DMS 273 (cell line): Measurements from ENCODE around the gene INPP5E.
"Not testable (repeated sequence)": the region's sequence is repeated elsewhere in the genome, so short reads cannot be mapped to it uniquely, and the experiment has no call there.

Experiments used
- DNase-seq: peaks from one replicate; lab custom pipeline; 2025; ENCODE audit not compliant: unreplicated experiment; lab: John Stamatoyannopoulos, UW

The INPP5E gene

GRCh38 chr9:136430588-136431234, 8.9 kb downstream of the INPP5E start:
- DNase-seq = no peak

- no peak for DNase-seq
Observed at GRCh38 chr9:136429683-136430491, 9.8 kb downstream of the INPP5E start.

- no peak for DNase-seq
Observed at GRCh38 chr9:136429075-136429628, 10.5 kb downstream of the INPP5E start.

- no peak for DNase-seq
Observed at GRCh38 chr9:136426787-136427186, 12.9 kb downstream of the INPP5E start.

GRCh38 chr9:136425367-136425766, 14.3 kb downstream of the INPP5E start:
- DNase-seq = not testable (repeated sequence)

GRCh38 chr9:136424750-136425362, 14.8 kb downstream of the INPP5E start:
- no peak for DNase-seq

- no peak for DNase-seq
Observed at GRCh38 chr9:136423432-136424146, 16.1 kb downstream of the INPP5E start.

- DNase-seq = no peak
Observed at GRCh38 chr9:136422876-136423275, 16.8 kb downstream of the INPP5E start.

GRCh38 chr9:136421791-136422190, 17.9 kb downstream of the INPP5E start:
- DNase-seq = no peak

GRCh38 chr9:136419092-136419420, 20.6 kb downstream of the INPP5E start:
- DNase-seq = no peak

GRCh38 chr9:136418182-136419091, 21.2 kb downstream of the INPP5E start:
- no peak for DNase-seq

- no peak for DNase-seq
Observed at GRCh38 chr9:136416914-136417313, 22.7 kb downstream of the INPP5E start.

GRCh38 chr9:136416427-136416826, 23.2 kb downstream of the INPP5E start:
- no peak for DNase-seq

GRCh38 chr9:136412962-136413361, 26.7 kb downstream of the INPP5E start:
- DNase-seq = peak; percentile 83

GRCh38 chr9:136411378-136411777, 28.3 kb downstream of the INPP5E start:
- DNase-seq = no peak

GRCh38 chr9:136410500-136411287, 29.0 kb downstream of the INPP5E start, which contains the start of the genes ENTR1 and PMPCA:
ENTR1 (minus strand) TSS chr9:136410614; CDS start chr9:136410397, 217 bp downstream.
PMPCA (plus strand) TSS chr9:136410658; CDS start chr9:136410669, 11 bp downstream.
- DNase-seq = peak; percentile 95

- DNase-seq = peak; percentile 55
Observed at GRCh38 chr9:136409557-136410455, 29.8 kb downstream of the INPP5E start.

- DNase-seq = no peak
Observed at GRCh38 chr9:136407911-136408310, 31.7 kb downstream of the INPP5E start.
